ENCODE measurements around the gene NALF2.

NALF2 gene

DNA sequence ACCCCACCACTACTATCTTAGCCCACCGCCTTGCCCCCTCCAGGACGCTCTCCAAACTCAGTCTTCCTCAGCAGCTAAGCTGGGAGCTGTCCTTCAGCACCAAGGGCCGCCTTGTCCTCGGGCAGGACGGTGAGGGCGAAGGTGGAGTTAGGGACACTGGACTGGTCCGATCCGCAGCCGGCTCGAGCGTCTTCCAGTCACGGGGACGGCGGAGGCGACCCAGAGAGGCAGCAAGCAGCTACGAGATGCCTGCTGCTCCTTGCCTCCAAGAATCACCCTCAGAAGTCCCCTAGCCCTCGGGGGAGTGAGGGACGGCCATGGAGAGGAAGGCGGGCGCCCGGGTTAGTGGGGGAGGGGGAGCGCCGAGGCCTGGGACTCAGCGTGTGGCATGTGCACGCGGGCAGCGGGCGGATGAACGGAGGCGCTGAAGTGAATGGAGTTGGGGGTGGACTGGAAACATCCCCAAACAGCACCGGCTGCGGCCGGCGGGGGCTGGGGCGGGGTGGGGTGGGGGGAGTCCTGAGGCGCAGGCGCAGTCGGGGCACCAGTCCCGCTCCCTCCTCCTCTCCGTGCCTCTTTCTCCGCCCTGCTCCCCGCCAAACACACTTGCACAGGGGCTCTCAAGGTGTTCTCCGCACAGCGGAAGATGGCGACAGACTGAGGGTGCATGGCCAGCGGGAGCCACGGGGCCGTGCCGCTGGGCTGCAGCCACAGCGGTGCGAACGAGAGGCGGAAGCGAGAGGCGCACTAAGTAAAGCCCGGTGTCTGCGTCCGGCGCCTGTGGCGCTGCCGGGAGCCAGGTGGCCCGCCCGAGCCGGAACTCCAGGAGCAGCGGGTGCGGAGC is at the start of gene NALF2:
Gene NALF2, plus strand, starts transcription at position 545 of the 844 bp plus-strand sequence. CDS start 957 bp downstream, outside the sequence.
- DNase-seq (ENCODE audit: low read depth), result no peak
- H3K4me3 ChIP-seq (ENCODE audit: low read depth, low read length), result no peak within 1 kb of the TSS; the same call in 1 of the 2 replicates
- TF ChIP-seq, protein P1, sequence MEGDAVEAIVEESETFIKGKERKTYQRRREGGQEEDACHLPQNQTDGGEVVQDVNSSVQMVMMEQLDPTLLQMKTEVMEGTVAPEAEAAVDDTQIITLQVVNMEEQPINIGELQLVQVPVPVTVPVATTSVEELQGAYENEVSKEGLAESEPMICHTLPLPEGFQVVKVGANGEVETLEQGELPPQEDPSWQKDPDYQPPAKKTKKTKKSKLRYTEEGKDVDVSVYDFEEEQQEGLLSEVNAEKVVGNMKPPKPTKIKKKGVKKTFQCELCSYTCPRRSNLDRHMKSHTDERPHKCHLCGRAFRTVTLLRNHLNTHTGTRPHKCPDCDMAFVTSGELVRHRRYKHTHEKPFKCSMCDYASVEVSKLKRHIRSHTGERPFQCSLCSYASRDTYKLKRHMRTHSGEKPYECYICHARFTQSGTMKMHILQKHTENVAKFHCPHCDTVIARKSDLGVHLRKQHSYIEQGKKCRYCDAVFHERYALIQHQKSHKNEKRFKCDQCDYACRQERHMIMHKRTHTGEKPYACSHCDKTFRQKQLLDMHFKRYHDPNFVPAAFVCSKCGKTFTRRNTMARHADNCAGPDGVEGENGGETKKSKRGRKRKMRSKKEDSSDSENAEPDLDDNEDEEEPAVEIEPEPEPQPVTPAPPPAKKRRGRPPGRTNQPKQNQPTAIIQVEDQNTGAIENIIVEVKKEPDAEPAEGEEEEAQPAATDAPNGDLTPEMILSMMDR (IDR thresholded peaks at IDR 0.05; ENCODE audit: low read depth, low read length, missing control alignments), result no peak

DNA sequence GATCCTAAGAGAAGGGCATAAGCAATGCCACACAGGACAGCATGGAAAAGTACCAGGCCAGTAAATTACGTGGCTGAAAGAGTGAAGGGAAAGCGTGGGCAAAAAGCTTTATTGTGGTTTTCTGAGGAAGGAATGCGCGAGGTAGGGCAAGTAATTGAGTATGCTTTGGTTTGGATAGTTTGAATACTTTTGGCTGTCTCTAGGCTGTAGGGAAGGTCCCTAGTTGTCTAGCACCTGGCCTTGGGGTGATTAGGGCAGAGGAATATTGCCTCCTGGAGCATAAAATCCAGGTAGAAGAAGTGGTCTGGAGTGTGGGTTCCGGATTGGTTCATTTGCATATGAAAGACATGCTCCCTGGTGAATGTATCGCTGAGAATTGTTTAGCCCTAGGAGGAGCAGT is 46.4 kb upstream of the NALF2 start:
- no peak for DNase-seq (ENCODE audit: low read depth)
- TF ChIP-seq, protein P1 (IDR thresholded peaks at IDR 0.05; ENCODE audit: low read depth, low read length, missing control alignments), result no peak
- H3K4me3 ChIP-seq (ENCODE audit: low read depth, low read length), result no peak overlapping the region

DNA sequence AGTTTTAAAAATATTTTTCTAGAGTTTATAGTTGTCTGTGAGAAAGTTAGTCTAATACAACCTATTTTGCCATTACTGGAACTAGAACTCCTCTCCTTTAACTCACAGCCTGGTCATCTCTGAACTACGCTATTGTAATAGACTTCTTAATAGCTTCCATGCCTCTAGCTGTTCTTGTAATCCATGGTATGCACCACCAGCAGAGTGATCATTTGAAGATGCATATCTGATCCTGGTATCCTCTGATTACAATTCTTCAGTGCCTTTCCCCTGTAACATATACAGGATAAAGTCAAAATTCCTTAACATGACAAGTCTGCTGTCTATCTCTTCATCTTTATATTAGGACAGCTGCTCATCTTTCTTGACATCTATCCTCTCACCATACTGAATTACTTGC is 37.6 kb upstream of the NALF2 start:
- TF ChIP-seq, protein P1 (IDR thresholded peaks at IDR 0.05; ENCODE audit: low read depth, low read length, missing control alignments), result no peak
- no peak for DNase-seq (ENCODE audit: low read depth)
- H3K4me3 ChIP-seq (ENCODE audit: low read depth, low read length), result no peak overlapping the region

DNA sequence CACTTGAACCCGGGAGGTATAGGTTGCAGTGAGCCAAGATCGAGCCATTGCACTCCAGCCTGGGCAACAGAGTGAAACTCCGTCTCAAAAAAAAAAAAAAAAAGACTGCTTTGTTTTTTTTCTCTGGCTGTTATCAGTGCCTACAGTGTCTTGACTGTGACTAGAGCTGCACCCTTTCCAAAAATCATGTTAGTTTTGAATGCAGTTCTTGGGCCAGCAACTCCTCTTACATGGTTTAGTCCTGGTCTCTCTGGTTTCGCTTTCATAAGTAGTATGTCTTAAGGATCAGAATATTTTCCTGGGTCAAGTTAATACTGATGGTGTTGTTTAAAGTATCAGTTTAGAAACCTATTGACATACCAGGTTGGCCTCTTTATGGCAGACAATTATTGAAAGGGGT is 34.2 kb upstream of the NALF2 start:
- H3K4me3 ChIP-seq (ENCODE audit: low read depth, low read length), result no peak overlapping the region
- DNase-seq (ENCODE audit: low read depth), result no peak
- TF ChIP-seq, protein P1 (IDR thresholded peaks at IDR 0.05; ENCODE audit: low read depth, low read length, missing control alignments), result no peak

DNA sequence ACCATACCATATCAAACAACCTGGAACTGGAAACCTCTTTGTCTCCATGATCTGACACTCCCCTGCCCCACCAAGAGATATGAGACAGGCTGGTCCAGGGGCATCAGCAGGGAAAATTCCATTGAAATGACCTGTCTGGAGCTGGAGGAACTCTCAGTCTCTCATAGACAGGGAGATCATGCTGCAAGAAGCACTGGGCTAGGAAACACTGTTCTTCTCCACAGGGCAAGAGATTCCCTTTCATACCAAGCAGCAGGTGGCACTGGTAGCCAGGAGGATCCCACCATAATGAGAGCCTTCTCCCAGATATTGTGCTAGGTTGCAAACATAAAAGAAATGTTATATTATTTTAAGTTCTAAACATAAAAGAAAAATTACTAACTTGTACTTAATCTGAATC is 14.5 kb upstream of the NALF2 start:
- DNase-seq (ENCODE audit: low read depth), result no peak
- no peak overlapping the region for H3K4me3 ChIP-seq (ENCODE audit: low read depth, low read length)
- TF ChIP-seq, protein P1 (IDR thresholded peaks at IDR 0.05; ENCODE audit: low read depth, low read length, missing control alignments), result no peak

DNA sequence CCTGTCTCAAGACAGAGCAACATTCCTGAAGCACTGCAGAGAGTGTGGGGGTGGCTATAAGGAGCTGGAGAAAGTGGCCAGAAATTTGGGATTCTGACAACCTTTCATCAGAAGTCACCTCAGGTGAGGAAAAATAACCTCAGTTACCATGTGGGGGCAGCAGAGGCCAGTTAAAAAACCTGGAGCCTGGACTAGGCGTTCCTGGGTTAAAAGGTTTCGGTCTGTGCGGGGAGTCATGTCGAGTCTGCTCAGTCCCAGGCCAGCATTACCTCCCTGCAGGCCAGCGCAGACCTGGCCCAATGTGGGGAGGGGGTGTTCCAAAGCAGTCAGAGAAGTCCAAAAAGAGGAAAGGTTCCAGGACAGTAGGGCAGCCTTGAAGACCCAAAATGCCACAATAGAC is 10.9 kb upstream of the NALF2 start:
- H3K4me3 ChIP-seq (ENCODE audit: low read depth, low read length), result no peak overlapping the region
- no peak for DNase-seq (ENCODE audit: low read depth)
- TF ChIP-seq, protein P1 (IDR thresholded peaks at IDR 0.05; ENCODE audit: low read depth, low read length, missing control alignments), result peak; percentile 23

DNA sequence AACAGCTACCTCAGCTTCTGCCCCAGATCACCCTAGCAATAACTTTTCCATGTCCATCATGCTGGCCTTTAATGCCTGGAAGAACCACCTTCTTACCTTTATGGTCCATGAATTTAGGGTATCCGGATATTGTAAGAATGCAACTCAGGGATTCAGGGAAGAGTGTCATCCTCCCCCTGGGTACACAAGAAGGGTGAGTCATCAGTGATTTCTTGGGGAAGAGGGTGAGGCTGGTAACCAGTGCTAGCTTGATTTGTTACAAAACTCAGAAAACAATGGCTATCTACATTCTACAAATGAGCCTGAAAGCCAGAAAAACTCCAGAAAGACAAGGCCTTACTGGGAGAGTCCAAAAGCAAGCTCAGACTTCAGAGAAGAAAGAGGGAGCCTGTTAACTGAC is 10.4 kb upstream of the NALF2 start:
- no peak for DNase-seq (ENCODE audit: low read depth)
- TF ChIP-seq, protein P1 (IDR thresholded peaks at IDR 0.05; ENCODE audit: low read depth, low read length, missing control alignments), result no peak
- H3K4me3 ChIP-seq (ENCODE audit: low read depth, low read length), result no peak overlapping the region

Measured in GM12864 (cell line).